Mammary epithelial cell (primary cell): Measurements from ENCODE around the gene LIFR.

Experiments
- CTCF ChIP-seq, 2 donors: IDR thresholded peaks in 1 of 2; conservative IDR thresholded peaks in 1 of 2; 2 replicates each; pipeline ENCODE4 v1.5.1; 2011 to 2012; ENCODE audit warnings: inconsistent platforms in 2 of 2, low read length in 2 of 2, mild to moderate bottlenecking in 2 of 2, control low read depth in 1 of 2, low read depth in 1 of 2; ENCODE audit not compliant: insufficient read depth in 1 of 2; ENCODE audit errors: extremely low read depth in 1 of 2
- EZH2 ChIP-seq: IDR thresholded peaks from 2 replicates; pipeline ENCODE4 v1.6.1; 2012; ENCODE audit warnings: low read length, inconsistent platforms, borderline replicate concordance

- TF ChIP-seq CTCF (conservative IDR thresholded peaks at IDR 0.05 in 1 of 2, IDR thresholded peaks at IDR 0.05 in 1 of 2; ENCODE audit: extremely low read depth in 1 of 2, insufficient read depth in 1 of 2, low read depth in 1 of 2, low read length in 2 of 2): no peak
- TF ChIP-seq EZH2: no peak
Measured at GRCh38 chr5:38576961-38577684, 20.7 kb upstream of the LIFR start.
